Activated CD4-positive, alpha-beta memory T cell treated with anti-CD3 and anti-CD28 coated beads for 36 hours (primary cell): ENCODE data around the gene MICAL3. TPM values are rescaled to one million over a fixed set of nuclear protein-coding genes. Genes with fewer than 3 reads are reported as not detected.
A peak's percentile ranks its signal among the peaks of the same experiment; 100 is the strongest.
"Not testable (repeated sequence)": the region's sequence is repeated elsewhere in the genome, so short reads cannot be mapped to it uniquely, and the experiment has no call there.

Experiments
- CTCF ChIA-PET: fragments of 350-600 bp; sonication (Branson Sonifier 250); formaldehyde crosslinking; loops from one replicate; lab custom pipeline; 2021; ENCODE audit warnings: antibody characterized with exemption, inconsistent platforms; lab: Charles Lee
- POLR2A ChIA-PET: fragments of 350-600 bp; sonication (Branson Sonifier 250); formaldehyde crosslinking; loops from one replicate; lab custom pipeline; 2021; ENCODE audit warnings: antibody characterized with exemption; lab: Charles Lee
- DNase-seq: peaks from one replicate; pipeline ENCODE4 v3.0.0-alpha.2; 2020
- H3K27ac Mint-ChIP-seq: one replicate; pipeline ENCODE4 v1.8.0; 2021; ENCODE audit warnings: mixed read lengths
- H3K27me3 Mint-ChIP-seq: one replicate; pipeline ENCODE4 v1.8.0; 2021; ENCODE audit warnings: mixed read lengths
- H3K36me3 Mint-ChIP-seq: one replicate; pipeline ENCODE4 v1.8.0; 2021; ENCODE audit warnings: mixed read lengths
- H3K4me1 Mint-ChIP-seq: one replicate; pipeline ENCODE4 v1.8.0; 2021; ENCODE audit warnings: low read depth, mixed read lengths
- H3K4me3 Mint-ChIP-seq: one replicate; pipeline ENCODE4 v1.8.0; 2021; ENCODE audit warnings: mild to moderate bottlenecking, mixed read lengths
- H3K9me3 Mint-ChIP-seq: one replicate; pipeline ENCODE4 v1.8.0; 2021; ENCODE audit warnings: mixed read lengths
- intact Hi-C: fragments of 100-400 bp; cut with micrococcal nuclease; formaldehyde crosslinking; loops from one replicate; pipeline ENCODE4 v1.15.1; 2023
- total RNA-seq, 2 experiments: library from RNA; stranded (reverse); gene quantifications; one replicate each; pipeline ENCODE4 v1.2.3, GENCODE V29; 2021

Gene MICAL3
- total RNA-seq, 2 experiments from 2014 or later: 29.7 to 37.2 TPM

- Mint-ChIP-seq H3K4me3 (no peak overlapping the region), H3K4me1 (peaks cover 6% of the 10 kb centered on the region), H3K9me3 (no peaks in the 10 kb centered on the region), H3K36me3 (no peaks in the 10 kb centered on the region), H3K27ac (no peak overlapping the region), H3K27me3 (peaks cover 14% of the 10 kb centered on the region)
- CTCF ChIA-PET: interaction anchor here (0.8 to 2.1 kb wide), 4 partner anchors 26 to 199 kb away, joined by 3 to 9 read pairs (median 4); no protein-coding TSS in a partner anchor
- no peak for DNase-seq
- POLR2A ChIA-PET: no interaction called here
- intact Hi-C loops: loop anchor here (10.0 kb wide), 1 partner anchor 54 kb away; no protein-coding TSS in a partner anchor
Observed at GRCh38 chr22:18028817-18029527, 4.6 kb upstream of the MICAL3 start.

GRCh38 chr22:18025898-18026297 lies 1.5 kb upstream of the MICAL3 start:
- not testable (repeated sequence) for H3K27ac Mint-ChIP-seq, H3K36me3 Mint-ChIP-seq, H3K9me3 Mint-ChIP-seq, H3K4me3 Mint-ChIP-seq, DNase-seq
- CTCF ChIA-PET: interaction anchor here (0.7 to 6.1 kb wide), 6 partner anchors 22 to 273 kb away, joined by 3 to 40 read pairs (median 4); partner anchors contain the start of gene PEX26
- H3K27me3 Mint-ChIP-seq: peaks cover 25% of the 10 kb centered on the region
- H3K4me1 Mint-ChIP-seq: peaks cover 11% of the 10 kb centered on the region
- intact Hi-C loops: loop anchor here (2.0 to 10.0 kb wide), 2 partner anchors 51 kb away; partner anchors contain the start of gene PEX26
- POLR2A ChIA-PET: interaction anchor here (0.6 kb wide), 1 partner anchor 15 kb away, joined by 4 read pairs; no protein-coding TSS in a partner anchor

GRCh38 chr22:18024956-18025720 lies 777 bp upstream of the MICAL3 start:
- Mint-ChIP-seq H3K4me3 (peak overlapping the region; percentile 57), H3K9me3 (no peaks in the 10 kb centered on the region), H3K27ac (no peak overlapping the region), H3K27me3 (peaks cover 25% of the 10 kb centered on the region), H3K36me3 (no peaks in the 10 kb centered on the region), H3K4me1 (peaks cover 11% of the 10 kb centered on the region)
- intact Hi-C loops: loop anchor here (1.0 to 10.0 kb wide), 3 partner anchors 50 to 195 kb away; partner anchors contain the start of gene PEX26
- no peak for DNase-seq
- POLR2A ChIA-PET: interaction anchor here (0.6 kb wide), 1 partner anchor 14 kb away, joined by 4 read pairs; no protein-coding TSS in a partner anchor
- CTCF ChIA-PET: interaction anchor here (0.6 to 6.1 kb wide), 10 partner anchors 10 to 210 kb away, joined by 3 to 40 read pairs (median 4); partner anchors contain the start of gene PEX26

- no peak overlapping the region for H3K27ac Mint-ChIP-seq
- intact Hi-C loops: loop anchor here (1.0 to 10.0 kb wide), 4 partner anchors 23 to 193 kb away; partner anchors contain the start of gene PEX26
- peaks cover 25% of the 10 kb centered on the region for H3K27me3 Mint-ChIP-seq
- CTCF ChIA-PET: interaction anchor here (1.4 to 6.1 kb wide), 6 partner anchors 12 to 209 kb away, joined by 3 to 40 read pairs (median 9); partner anchors contain the start of gene PEX26
- peak overlapping the region; percentile 80 for H3K4me3 Mint-ChIP-seq
- peak; percentile 42 for DNase-seq
- peaks cover 11% of the 10 kb centered on the region for H3K4me1 Mint-ChIP-seq
- POLR2A ChIA-PET: no interaction called here
- H3K36me3 Mint-ChIP-seq: no peaks in the 10 kb centered on the region
- no peaks in the 10 kb centered on the region for H3K9me3 Mint-ChIP-seq
Observed at GRCh38 chr22:18023509-18024275, 669 bp downstream of the MICAL3 start.

- peaks cover 11% of the 10 kb centered on the region for H3K4me1 Mint-ChIP-seq
- ChIA-PET POLR2A (no interaction called here), CTCF (interaction anchor here (1.4 to 6.1 kb wide), 4 partner anchors 11 to 194 kb away, joined by 4 to 40 read pairs (median 26); partner anchors contain the start of gene PEX26)
- DNase-seq: no peak
- peaks cover 25% of the 10 kb centered on the region for H3K27me3 Mint-ChIP-seq
- no peaks in the 10 kb centered on the region for H3K9me3 Mint-ChIP-seq
- H3K4me3 Mint-ChIP-seq: peak overlapping the region; percentile 19
- intact Hi-C loops: loop anchor here (2.0 to 10.0 kb wide), 2 partner anchors 22 to 48 kb away; no protein-coding TSS in a partner anchor
- H3K27ac Mint-ChIP-seq: no peak overlapping the region
- no peaks in the 10 kb centered on the region for H3K36me3 Mint-ChIP-seq
Observed at GRCh38 chr22:18022876-18023275, 1.5 kb downstream of the MICAL3 start.

GRCh38 chr22:18021431-18021830 lies 2.9 kb downstream of the MICAL3 start:
- intact Hi-C loops: loop anchor here (10.0 kb wide), 1 partner anchor 47 kb away; no protein-coding TSS in a partner anchor
- H3K36me3 Mint-ChIP-seq: no peaks in the 10 kb centered on the region
- POLR2A ChIA-PET: no interaction called here

GRCh38 chr22:18020743-18021142 lies 3.6 kb downstream of the MICAL3 start:
- H3K4me3 Mint-ChIP-seq, H3K9me3 Mint-ChIP-seq, POLR2A ChIA-PET, H3K27ac Mint-ChIP-seq, DNase-seq, CTCF ChIA-PET, H3K36me3 Mint-ChIP-seq: not testable (repeated sequence)
- Mint-ChIP-seq H3K27me3 (peaks cover 22% of the 10 kb centered on the region), H3K4me1 (peaks cover 11% of the 10 kb centered on the region)
- intact Hi-C loops: loop anchor here (10.0 kb wide), 1 partner anchor 46 kb away; no protein-coding TSS in a partner anchor

More at GRCh38 chr22:18021431-18021830, 2.9 kb downstream of the MICAL3 start:
- H3K4me3 Mint-ChIP-seq: no peak overlapping the region
- peaks cover 22% of the 10 kb centered on the region for H3K27me3 Mint-ChIP-seq
- H3K4me1 Mint-ChIP-seq: peaks cover 11% of the 10 kb centered on the region
- H3K9me3 Mint-ChIP-seq: no peaks in the 10 kb centered on the region
- DNase-seq: no peak
- H3K27ac Mint-ChIP-seq: no peak overlapping the region
- CTCF ChIA-PET: interaction anchor here (6.1 kb wide), 1 partner anchor 55 kb away, joined by 40 read pairs; the partner anchor contains the start of gene PEX26

- POLR2A ChIA-PET: no interaction called here
- Mint-ChIP-seq H3K4me3 (no peak overlapping the region), H3K27ac (no peak overlapping the region), H3K9me3 (no peaks in the 10 kb centered on the region), H3K4me1 (no peaks in the 10 kb centered on the region), H3K27me3 (peaks cover 2% of the 10 kb centered on the region), H3K36me3 (no peaks in the 10 kb centered on the region)
- CTCF ChIA-PET: no interaction called here
- no peak for DNase-seq
- intact Hi-C loops: no loop called here
Observed at GRCh38 chr22:18013947-18014346, 10.4 kb downstream of the MICAL3 start.

- H3K27me3 Mint-ChIP-seq: peaks cover 2% of the 10 kb centered on the region
- no peak overlapping the region for H3K4me3 Mint-ChIP-seq
- no peak for DNase-seq
- no peaks in the 10 kb centered on the region for H3K36me3 Mint-ChIP-seq
- no peak overlapping the region for H3K27ac Mint-ChIP-seq
- H3K4me1 Mint-ChIP-seq: no peaks in the 10 kb centered on the region
- ChIA-PET POLR2A (no interaction called here), CTCF (no interaction called here)
- H3K9me3 Mint-ChIP-seq: no peaks in the 10 kb centered on the region
- intact Hi-C loops: no loop called here
Observed at GRCh38 chr22:18013436-18013835, 10.9 kb downstream of the MICAL3 start.

- Mint-ChIP-seq H3K4me3 (no peak overlapping the region), H3K27me3 (peaks cover 2% of the 10 kb centered on the region), H3K36me3 (no peaks in the 10 kb centered on the region), H3K9me3 (no peaks in the 10 kb centered on the region), H3K27ac (no peak overlapping the region), H3K4me1 (no peaks in the 10 kb centered on the region)
- DNase-seq: no peak
- intact Hi-C loops: no loop called here
- ChIA-PET POLR2A (no interaction called here), CTCF (interaction anchor here (0.8 to 3.1 kb wide), 2 partner anchors 11 to 182 kb away, joined by 5 to 14 read pairs; partner anchors contain the start of gene MICAL3)
Observed at GRCh38 chr22:18012531-18012930, 11.8 kb downstream of the MICAL3 start.

- Mint-ChIP-seq H3K4me1 (no peaks in the 10 kb centered on the region), H3K27me3 (peaks cover 4% of the 10 kb centered on the region), H3K36me3 (no peaks in the 10 kb centered on the region), H3K9me3 (no peaks in the 10 kb centered on the region), H3K4me3 (no peak overlapping the region), H3K27ac (no peak overlapping the region)
- DNase-seq: no peak
- ChIA-PET CTCF (interaction anchor here (3.1 kb wide), 1 partner anchor 13 kb away, joined by 14 read pairs; the partner anchor contains the start of gene MICAL3), POLR2A (no interaction called here)
- intact Hi-C loops: no loop called here
Observed at GRCh38 chr22:18010266-18010665, 14.1 kb downstream of the MICAL3 start.
